C4-2B (cell line): Measurements from ENCODE around the gene TCL1A.

Experiments
- H3K27ac ChIP-seq: fragments of 450-650 bp; 2 replicates; pipeline ENCODE4 v1.5.1; 2017
- ZFX ChIP-seq: fragments of 450-650 bp; IDR thresholded peaks from 2 replicates; pipeline ENCODE4 v1.6.1; 2017
- TF ChIP-seq, protein P1 (sequence below): fragments of 450-650 bp; conservative IDR thresholded peaks from 2 replicates; pipeline ENCODE4 v1.5.1; 2017; ENCODE audit warnings: mild to moderate bottlenecking

The TCL1A gene

DNA sequence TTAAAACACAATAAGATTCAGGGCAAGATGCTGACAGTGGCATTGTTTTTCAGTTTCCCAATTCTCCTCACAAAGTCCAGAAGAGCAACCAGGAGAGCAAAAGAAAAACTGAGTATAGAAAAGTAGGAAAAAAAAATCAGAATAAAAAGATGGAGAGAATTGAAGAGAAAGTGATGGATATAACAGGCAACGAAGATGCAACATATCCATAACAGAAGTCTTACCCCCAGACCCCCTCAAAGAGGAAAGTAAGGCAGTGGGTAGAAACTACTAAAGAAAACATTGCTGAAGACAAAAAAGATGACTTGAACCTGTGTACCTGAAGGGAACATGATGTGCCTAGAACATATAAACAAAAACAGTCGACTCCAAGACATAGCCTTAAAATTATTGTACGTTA lies 10.6 kb downstream of the TCL1A start:
- TF ChIP-seq, protein P1, sequence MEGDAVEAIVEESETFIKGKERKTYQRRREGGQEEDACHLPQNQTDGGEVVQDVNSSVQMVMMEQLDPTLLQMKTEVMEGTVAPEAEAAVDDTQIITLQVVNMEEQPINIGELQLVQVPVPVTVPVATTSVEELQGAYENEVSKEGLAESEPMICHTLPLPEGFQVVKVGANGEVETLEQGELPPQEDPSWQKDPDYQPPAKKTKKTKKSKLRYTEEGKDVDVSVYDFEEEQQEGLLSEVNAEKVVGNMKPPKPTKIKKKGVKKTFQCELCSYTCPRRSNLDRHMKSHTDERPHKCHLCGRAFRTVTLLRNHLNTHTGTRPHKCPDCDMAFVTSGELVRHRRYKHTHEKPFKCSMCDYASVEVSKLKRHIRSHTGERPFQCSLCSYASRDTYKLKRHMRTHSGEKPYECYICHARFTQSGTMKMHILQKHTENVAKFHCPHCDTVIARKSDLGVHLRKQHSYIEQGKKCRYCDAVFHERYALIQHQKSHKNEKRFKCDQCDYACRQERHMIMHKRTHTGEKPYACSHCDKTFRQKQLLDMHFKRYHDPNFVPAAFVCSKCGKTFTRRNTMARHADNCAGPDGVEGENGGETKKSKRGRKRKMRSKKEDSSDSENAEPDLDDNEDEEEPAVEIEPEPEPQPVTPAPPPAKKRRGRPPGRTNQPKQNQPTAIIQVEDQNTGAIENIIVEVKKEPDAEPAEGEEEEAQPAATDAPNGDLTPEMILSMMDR: no peak
- TF ChIP-seq ZFX: no peak
- H3K27ac ChIP-seq: no peak overlapping the region

DNA sequence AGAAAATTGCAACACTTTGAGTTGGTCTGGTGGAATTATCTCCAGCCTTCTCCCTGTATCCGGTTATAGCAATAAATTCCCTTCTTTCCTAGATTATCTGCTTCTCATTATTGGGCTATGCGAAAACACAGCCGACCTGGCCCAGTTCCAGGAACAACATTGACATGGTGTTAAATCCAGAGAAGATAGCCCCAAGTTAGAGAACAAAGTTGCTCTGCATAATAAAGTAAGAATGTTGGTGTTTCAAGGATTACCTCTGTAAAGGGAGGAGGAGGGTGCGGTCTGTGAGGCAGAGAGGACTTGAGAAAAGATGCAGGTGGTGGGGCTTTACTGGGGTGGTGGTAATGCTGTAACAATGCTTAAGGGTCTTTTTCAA lies 12.1 kb downstream of the TCL1A start:
- TF ChIP-seq ZFX: no peak
- TF ChIP-seq, protein P1: no peak
- H3K27ac ChIP-seq: no peak overlapping the region

DNA sequence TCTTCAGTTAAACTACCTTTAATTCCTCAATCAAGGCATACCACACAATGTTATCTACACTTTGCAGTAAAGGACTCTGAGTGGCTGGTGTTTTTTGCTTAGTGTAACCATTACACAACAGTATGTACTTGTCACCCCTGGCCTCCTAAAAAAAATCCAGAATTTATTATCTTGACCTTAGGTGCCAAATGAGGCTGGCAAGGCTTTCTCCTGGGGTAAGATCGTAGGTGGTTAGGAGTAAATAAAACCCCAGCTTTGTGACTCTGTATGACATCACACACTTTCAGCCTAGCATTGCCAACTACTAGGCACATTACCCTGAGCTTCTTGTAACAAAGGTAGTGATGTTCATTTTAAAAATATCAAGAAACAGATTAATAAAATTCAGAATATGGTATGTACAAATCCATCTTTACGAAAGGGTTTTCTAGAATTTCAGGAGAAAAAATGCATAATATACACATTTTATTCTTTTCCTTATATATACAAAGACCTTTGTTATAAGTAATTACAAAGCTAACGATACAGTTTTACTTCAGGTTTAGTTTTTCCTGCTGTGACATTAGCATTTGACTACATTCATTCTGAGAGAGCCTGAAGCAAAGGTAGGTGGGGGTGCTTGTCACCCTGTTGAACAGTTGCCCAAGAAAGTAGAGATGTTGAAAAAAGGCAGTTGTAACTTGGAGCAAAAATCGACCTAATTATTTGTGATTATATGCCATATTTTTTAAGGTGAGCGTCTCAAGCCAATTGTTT lies 13.5 kb downstream of the TCL1A start:
- no peak for TF ChIP-seq ZFX
- TF ChIP-seq, protein P1: no peak
- H3K27ac ChIP-seq: no peak overlapping the region

DNA sequence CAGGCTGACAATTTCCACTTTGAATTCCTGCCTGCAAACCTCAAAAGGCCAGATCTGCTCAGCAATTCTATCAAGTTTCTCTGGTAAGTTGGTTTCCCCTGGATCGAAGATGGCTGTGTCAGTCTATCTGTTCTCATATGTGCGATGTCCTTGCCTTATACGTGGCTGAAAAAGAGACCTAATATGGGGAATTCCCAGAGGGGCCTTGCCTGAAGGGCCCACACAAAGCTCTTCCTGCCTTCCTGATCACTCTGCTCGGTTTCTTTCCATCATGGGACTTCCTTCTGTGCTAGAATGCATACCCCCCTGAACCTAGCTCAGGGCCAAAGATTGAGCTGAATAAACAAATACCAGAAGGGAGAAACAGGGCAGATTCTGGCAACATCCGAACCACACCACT lies 14.5 kb downstream of the TCL1A start:
- no peak overlapping the region for H3K27ac ChIP-seq
- TF ChIP-seq, protein P1: no peak
- no peak for TF ChIP-seq ZFX

DNA sequence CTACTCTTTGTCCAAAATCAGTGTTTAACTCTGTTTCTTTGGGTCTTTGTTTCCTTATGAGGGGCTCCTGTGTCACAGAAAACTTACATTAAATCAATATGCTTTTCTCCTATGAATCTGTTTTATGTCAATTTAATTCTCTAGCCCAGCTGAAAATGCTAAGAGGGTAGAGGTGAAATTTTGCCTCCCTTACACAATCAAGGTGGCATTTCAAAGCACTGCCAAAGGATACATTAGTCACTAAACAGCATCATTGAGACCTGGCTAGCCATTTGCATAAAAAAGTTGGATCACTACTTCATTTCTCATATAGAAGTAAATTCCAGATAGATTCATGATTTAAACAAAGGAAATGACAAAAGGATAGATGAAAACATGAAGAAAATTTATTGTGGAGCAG lies 15.6 kb downstream of the TCL1A start:
- no peak for TF ChIP-seq ZFX
- TF ChIP-seq, protein P1: no peak

DNA sequence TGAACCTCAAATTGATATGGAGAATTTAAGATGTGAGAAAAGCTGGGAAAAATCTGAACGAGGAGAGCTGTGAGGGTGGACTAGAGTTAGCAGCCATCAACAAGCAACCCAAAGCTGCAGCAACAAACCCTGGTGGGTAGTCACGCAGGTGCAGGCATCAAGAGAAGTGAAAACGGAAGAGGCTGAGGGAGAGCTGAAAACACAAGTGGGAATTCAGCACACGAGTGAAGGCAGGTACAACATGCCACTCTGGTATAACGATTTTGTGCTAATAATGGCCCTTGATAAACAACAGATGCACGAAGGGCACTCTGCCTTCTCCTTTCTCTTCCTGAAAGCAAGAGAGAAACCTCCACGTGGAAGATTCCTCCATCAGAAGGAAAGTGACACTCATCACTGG lies 16.2 kb downstream of the TCL1A start:
- TF ChIP-seq ZFX: no peak
- TF ChIP-seq, protein P1: no peak
- H3K27ac ChIP-seq: no peak overlapping the region

More for the DNA sequence above, 15.6 kb downstream of the TCL1A start:
- H3K27ac ChIP-seq: no peak overlapping the region

DNA sequence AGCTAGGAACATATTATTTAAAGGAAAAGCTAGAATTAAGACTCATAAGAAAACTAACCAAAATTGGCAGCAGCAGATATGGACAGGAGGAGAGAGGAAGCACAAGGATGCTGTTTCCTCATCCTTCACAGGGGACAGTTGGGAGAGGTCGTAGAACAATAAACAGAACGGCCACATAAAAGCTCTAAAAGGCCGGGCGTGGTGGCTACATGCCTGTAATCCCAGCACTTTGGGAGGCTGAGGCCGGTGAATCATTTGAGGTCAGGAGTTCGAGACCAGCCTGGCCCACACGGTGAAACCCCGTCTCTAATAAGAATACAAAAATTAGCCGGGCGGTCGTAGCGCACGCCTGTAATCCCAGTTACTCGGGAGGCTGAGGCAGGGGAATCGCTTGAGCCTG lies 17.2 kb downstream of the TCL1A start:
- H3K27ac ChIP-seq: no peak overlapping the region
- TF ChIP-seq, protein P1: no peak
- no peak for TF ChIP-seq ZFX
